Ovary (tissue), 3 donors: ENCODE results near the gene SLC39A11.

Source experiments
- CTCF ChIP-seq, 3 donors: fragments of 450-650 bp in 2 of 3; fragments of 200-600 bp in 1 of 3; IDR thresholded peaks; one replicate each; pipeline versions ENCODE4 v1.5.1 to v1.8.0; 2016 to 2022; ENCODE audit warnings: antibody characterized with exemption in 3 of 3, mild to moderate bottlenecking in 1 of 3
- POLR2A ChIP-seq: fragments of 450-650 bp; IDR thresholded peaks from one replicate; pipeline ENCODE4 v1.6.1; 2017; ENCODE audit warnings: antibody characterized with exemption, mild to moderate bottlenecking, moderate library complexity
- donor health status: DM: no; HTN: no; CAD: no.

GRCh38 chr17:73138541-73139138, 46.2 kb upstream of the SLC39A11 start:
- TF ChIP-seq CTCF (IDR thresholded peaks at IDR 0.05), result no peak
- TF ChIP-seq POLR2A, result no peak
